ENCODE data around the gene CFAP45. TPM values are rescaled to one million over a fixed set of nuclear protein-coding genes. Genes with fewer than 3 reads are reported as not detected.
A peak's percentile ranks its signal among the peaks of the same experiment; 100 is the strongest.

CFAP45 gene, protein sequence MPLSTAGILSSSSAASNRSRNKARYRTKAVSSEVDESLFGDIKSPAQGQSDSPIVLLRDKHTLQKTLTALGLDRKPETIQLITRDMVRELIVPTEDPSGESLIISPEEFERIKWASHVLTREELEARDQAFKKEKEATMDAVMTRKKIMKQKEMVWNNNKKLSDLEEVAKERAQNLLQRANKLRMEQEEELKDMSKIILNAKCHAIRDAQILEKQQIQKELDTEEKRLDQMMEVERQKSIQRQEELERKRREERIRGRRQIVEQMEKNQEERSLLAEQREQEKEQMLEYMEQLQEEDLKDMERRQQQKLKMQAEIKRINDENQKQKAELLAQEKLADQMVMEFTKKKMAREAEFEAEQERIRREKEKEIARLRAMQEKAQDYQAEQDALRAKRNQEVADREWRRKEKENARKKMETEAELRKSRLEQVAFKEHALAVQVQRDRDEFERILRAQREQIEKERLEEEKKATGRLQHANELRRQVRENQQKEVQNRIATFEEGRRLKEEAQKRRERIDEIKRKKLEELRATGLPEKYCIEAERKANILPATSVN
- total RNA-seq: 0.37 TPM

- DNase-seq (ENCODE audit: low spot score): peak; percentile 87
Observed at GRCh38 chr1:159900086-159900680, at the start of gene CFAP45. Gene CFAP45 (minus strand): TSS chr1:159900165. CDS start chr1:159900098, 67 bp downstream.

DNA sequence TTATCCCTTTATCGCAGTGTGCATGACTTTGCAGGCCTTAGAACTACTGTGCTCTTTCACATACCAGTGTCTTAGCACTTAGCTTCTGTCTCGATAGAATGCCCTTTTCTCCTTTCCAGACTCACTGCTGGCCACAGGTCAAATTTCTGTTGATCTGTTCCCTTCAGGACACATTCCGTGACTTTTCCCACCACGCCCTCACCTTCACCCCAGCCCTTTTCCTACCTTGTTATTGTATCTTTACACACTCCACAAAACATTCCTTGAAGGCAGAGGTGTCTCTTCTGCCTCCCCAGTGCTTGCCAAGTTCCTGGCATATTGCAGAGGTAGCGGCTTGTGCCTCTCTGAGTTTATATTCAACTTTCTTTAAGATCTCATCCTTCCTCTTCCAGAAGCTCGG, 49.2 kb upstream of the CFAP45 start:
- DNase-seq (ENCODE audit: low spot score): no peak

DNA sequence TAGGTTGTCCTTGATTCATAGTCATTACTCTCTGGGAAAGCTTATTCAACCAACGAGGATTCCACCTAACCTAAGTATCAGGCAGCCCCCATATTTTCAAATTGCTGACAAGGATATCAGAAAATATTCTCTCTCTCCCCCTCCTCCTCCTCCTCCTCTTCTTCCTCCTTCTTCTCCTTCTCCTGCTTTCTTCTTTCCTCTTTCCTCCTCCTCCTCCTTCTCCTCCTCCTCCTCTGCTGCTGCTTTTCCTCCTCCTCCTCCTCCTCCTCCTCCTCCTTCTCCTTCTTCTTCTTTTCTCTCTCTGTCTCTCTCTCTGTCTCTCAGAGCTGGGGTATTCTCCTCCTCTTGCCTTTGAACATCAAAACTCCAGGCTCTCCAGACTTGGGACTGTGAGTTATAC, 48.0 kb upstream of the CFAP45 start:
- DNase-seq (ENCODE audit: low spot score): no peak

GRCh38 chr1:159946242-159947187, 46.5 kb upstream of the CFAP45 start:
- DNase-seq (ENCODE audit: low spot score): no peak

DNA sequence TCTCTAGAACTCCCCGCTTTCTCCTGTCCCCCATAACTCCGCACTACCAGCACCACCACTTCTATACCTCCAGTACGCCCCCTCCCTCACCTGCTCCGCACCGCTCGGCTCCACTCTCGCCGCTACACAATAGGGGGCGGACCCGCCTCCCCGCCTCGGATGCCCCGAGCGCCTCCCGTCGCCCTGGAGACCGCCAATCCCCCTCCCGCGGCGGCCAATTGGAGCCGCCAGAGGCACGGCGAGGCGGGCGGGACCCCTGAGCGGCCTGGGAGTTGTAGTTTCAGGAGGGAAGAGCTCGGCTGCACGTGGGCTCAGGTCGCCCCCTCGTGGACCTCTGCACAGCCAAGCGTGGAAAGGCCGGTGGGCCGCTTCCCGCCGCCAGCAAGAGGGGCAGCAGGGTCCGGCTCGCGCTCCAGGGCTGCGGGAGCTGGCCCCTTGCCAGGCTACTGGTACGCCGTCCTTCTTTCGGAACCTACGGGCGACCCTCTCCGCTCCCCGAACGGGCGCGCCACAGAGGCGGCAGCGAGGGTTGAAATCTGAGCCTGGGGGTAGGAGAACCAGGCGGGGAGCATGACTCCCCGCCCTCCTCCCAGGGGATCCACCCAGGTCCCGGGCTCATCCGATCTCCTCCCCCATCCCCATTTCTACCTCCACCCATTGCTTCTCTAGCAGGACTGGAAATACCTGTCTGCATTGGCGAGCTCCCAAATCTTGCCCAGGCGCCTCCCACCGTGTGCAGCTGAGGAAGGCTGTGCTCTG, 45.7 kb upstream of the CFAP45 start, which contains the start of gene IGSF9:
Gene IGSF9 (minus strand): TSS at position 131 of the 759 bp plus-strand sequence. CDS start 2,159 bp downstream, outside the sequence.
- DNase-seq (ENCODE audit: low spot score): peak; percentile 86

DNA sequence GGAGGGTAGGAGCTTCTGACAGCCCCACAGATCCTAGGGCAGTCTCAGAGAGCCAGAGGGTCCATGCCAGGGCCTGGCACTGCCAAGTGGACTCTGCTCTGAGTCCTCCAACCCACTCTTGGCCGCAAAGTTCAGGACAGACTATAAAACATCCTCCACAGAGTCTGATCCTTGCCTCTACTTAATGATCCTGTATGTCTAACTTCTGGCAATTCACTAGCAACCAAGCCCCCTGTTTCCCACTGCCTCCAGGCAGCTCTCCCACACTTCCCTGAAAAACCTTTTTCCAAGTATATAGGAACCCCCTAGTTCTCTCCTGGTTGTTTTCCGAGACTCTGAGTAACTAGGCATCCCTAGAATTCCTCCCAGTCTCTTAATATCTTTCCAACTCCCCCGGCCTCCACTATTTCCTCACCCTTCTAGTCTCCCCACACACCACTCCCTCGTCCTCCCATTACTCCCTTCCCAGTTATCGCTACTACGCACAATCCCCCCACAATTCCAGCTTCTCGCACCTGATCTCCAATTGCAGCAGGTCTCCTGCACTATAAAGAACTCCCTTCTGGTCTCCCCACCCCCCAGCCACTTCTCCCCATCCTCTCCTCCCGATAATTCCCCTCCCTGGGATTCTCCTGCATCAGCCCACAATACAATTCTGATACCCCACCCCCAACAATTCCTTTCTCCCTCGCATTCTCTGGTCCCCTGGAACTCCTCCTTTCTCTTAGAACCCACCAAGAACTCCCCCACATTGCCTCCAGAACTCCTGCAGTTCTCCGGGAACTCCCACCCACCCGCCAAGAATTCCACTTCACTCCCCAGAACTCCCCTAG, 44.9 kb upstream of the CFAP45 start:
- no peak for DNase-seq (ENCODE audit: low spot score)

DNA sequence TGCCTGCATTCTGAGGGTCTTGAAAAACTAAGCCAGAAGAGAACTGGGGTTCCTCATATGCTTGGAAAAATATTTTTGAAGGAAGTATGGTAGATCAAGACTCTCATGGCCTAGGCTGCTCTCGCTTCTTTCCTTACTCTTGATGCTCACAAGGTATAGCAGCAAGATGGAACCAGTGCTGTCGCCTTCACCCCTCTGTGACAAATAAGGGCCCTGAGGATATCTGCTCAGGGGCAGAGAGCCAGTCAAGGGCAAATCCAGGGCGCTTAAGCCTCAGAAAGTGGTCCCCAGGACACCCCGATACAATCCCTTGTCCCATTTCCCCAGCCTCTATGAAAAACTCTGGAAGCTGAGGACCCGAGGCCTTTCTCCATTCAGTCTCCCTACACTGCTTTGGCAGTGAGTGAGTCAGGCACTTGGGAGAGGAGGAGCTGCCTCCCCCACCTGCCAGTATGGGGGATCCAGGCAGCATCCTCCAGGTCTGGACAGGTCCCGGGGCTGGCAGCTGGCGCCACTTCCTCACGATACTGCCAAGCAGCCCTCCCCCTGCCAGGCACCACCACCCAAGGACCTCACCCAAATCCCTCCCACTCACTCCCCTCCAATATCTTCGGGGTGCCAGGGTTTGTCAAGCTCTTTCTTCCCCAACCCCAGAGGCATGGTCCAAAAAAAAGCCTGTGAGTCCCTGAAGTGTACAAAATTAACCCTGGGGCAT, 44.1 kb upstream of the CFAP45 start:
- DNase-seq (ENCODE audit: low spot score): no peak

GRCh38 chr1:159943278-159943640, 43.3 kb upstream of the CFAP45 start:
- DNase-seq (ENCODE audit: low spot score): no peak

DNA sequence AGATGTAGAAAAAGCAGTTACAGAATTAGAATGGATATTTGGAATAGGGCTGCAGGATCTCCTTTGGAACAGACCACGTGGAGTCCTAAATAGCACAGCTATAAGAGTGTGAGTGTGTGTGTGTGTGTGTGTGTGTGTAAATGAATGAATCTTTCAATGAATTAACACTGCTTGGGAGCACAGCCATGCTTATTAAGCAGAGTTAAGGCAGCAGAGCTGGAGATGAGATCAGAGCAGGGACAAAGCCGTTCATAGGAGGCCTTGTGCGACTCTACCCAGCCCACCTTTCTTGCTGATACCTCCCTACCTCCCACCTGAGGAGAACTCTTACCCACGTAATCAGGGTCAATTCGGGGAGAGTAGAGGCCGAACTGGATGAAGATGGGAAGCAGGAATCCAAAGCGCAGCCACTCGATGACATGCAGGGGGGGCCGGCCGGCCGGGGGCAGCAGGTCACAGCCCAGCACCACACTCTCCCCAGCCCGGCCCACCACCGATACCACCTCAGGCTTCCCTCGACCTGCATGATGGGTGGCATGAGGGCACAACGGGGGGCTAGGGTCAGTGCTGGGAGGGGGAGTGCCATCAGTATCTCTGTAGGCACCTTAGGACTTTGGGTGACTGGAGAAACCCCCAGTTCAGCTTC, 42.8 kb upstream of the CFAP45 start:
- no peak for DNase-seq (ENCODE audit: low spot score)

- no peak for DNase-seq (ENCODE audit: low spot score)
Observed at GRCh38 chr1:159941591-159942560, 41.9 kb upstream of the CFAP45 start.

DNA sequence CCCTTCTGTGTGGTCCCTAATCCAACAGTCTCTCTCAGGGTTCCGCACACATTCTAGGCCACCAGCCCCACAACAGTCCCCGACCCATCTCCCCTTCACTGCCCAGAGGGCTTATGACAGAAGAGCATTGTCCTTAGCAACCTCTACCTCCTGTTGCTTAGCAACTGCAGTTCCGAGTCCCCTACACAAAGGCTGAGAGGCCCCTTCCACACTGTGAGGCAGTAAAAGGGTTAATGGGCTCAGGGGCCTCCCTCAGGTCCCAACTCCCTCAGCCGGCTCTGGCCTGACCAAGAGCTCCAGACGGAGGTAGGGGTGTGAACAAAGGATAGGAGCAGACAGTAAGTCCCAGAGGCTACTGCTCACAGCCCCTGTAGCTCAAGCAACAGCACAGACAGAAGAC, 41.2 kb upstream of the CFAP45 start:
- DNase-seq (ENCODE audit: low spot score): no peak

GRCh38 chr1:159940006-159940620, 40.1 kb upstream of the CFAP45 start:
- no peak for DNase-seq (ENCODE audit: low spot score)

- DNase-seq (ENCODE audit: low spot score): no peak
Observed at GRCh38 chr1:159939678-159940002, 39.7 kb upstream of the CFAP45 start.

GRCh38 chr1:159938905-159939677, 39.1 kb upstream of the CFAP45 start:
- DNase-seq (ENCODE audit: low spot score): no peak

DNA sequence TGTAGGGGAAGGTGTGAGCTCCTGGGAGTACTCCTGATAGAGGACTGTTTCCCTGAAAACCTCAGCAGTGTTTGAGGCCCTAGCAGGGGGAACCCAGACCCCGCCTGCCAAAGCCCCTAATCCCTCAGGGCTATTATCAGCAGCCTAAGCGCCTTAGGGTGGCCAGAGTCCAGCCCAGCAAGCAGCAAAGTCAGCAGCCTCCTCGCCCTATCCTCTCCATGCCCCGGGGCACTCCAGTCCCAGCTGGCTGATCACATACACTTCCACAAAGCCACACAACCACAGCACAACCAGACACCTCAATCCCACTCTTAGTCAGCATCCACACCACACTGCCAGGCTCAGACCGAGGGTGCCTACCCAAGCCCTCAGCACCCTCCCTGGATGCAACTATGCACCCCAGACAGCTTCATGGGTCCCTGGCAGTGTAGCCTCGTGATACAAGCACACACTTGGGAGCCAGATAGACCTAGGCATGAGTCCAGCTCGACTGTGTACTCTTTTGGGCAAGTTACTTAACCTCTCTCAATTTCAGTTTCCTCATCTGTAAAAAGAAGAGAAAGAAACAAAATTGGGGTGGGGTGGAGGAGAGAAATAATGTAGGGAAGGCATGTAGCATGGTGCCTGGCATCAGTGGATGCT, 38.4 kb upstream of the CFAP45 start:
- no peak for DNase-seq (ENCODE audit: low spot score)

DNA sequence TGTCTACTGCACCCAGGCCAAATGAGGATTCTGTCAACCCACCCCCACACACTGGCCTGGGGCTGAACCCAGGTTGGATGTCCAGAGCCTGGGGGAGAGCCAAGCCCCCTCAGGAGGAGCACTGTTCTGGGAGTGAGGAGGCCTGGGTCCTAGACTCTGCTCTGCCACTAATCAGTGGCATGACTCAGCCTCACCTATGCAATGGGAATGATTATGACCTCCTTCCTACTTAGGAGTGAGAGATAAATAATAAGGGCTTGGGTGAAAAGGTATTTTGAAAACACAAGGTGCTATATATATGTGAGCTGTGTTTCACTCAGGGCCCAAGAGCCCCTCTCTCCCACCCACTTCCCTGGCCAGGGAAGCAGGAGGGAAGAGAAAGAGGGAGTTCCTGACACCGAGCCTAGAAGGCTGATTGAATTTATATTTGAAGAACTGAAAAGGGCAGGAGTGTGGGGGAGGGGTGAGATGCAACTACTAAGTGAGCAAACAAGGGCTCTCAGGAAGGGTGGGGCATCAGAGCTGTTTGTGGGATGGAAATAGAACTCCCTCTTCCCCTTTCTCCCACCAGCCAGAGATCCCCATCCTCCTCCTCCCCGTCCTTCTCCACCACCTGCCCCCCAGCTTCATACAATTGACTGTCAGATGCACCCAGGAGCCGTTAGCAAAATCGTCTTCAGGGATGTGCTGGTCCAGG, 37.2 kb upstream of the CFAP45 start:
- DNase-seq (ENCODE audit: low spot score): no peak
